Measurements from ENCODE around the gene PHLPP1.

The PHLPP1 gene

GRCh38 chr18:62781893-62782292, 66.6 kb downstream of the PHLPP1 start:
- Histone ChIP-seq H3K9ac (ENCODE audit: low read length) (no peak overlapping the region), H3K9me3 (ENCODE audit: low read length) (no peaks in the 10 kb centered on the region), H3K36me3 (ENCODE audit: insufficient read depth, low read length) (no peaks in the 10 kb centered on the region), H3K27me3 (ENCODE audit: control insufficient read depth in 1 of 2, insufficient read depth in 2 of 2, low read length in 2 of 2) (no peaks in the 10 kb centered on the region), H3K4me1 (ENCODE audit: insufficient read depth, low read length) (peaks cover 14% of the 10 kb centered on the region), H3K4me3 (ENCODE audit: low read depth in 1 of 2, low read length in 2 of 2) (no peak overlapping the region), H3K27ac (ENCODE audit: low read depth, low read length) (no peak overlapping the region)

- Histone ChIP-seq H3K9me3 (ENCODE audit: low read length) (no peaks in the 10 kb centered on the region), H3K27ac (ENCODE audit: low read depth, low read length) (no peak overlapping the region), H3K4me3 (ENCODE audit: low read depth in 1 of 2, low read length in 2 of 2) (no peak overlapping the region)
Observed at GRCh38 chr18:62784338-62784965, 69.1 kb downstream of the PHLPP1 start.

DNA sequence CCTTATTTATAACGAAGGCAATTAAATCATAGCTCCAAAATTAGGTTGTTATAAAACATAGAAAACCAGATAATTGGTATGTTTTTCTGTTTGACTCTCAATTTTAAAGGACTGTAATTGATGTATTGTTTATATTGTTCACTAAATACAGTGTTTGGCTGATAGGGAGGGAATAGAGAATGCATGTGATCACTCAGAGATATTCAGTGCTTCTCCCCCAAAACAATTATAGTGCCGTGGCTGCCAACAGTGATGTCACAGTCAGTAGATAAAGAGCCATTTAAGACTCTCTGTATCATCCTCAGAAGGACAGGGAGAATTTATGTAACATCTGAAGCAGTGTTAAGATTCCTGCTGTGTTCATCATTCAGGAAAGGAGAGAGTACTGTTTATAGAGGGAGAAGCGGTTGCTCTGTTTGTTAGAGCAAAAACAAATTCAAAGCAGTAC, 69.6 kb downstream of the PHLPP1 start:
- H3K27ac ChIP-seq (ENCODE audit: low read depth, low read length): no peak overlapping the region
- no peak overlapping the region for H3K9ac ChIP-seq (ENCODE audit: low read length)
- no peaks in the 10 kb centered on the region for H3K9me3 ChIP-seq (ENCODE audit: low read length)
- peaks cover 39% of the 10 kb centered on the region for H3K4me1 ChIP-seq (ENCODE audit: insufficient read depth, low read length)
- H3K4me3 ChIP-seq (ENCODE audit: low read depth in 1 of 2, low read length in 2 of 2): no peak overlapping the region
- no peaks in the 10 kb centered on the region for H3K27me3 ChIP-seq (ENCODE audit: control insufficient read depth in 1 of 2, insufficient read depth in 2 of 2, low read length in 2 of 2)
- H3K36me3 ChIP-seq (ENCODE audit: insufficient read depth, low read length): no peaks in the 10 kb centered on the region

More at GRCh38 chr18:62784338-62784965, 69.1 kb downstream of the PHLPP1 start:
- no peaks in the 10 kb centered on the region for H3K36me3 ChIP-seq (ENCODE audit: insufficient read depth, low read length)
- peaks cover 35% of the 10 kb centered on the region for H3K4me1 ChIP-seq (ENCODE audit: insufficient read depth, low read length)
- no peak overlapping the region for H3K9ac ChIP-seq (ENCODE audit: low read length)
- no peaks in the 10 kb centered on the region for H3K27me3 ChIP-seq (ENCODE audit: control insufficient read depth in 1 of 2, insufficient read depth in 2 of 2, low read length in 2 of 2)

DNA sequence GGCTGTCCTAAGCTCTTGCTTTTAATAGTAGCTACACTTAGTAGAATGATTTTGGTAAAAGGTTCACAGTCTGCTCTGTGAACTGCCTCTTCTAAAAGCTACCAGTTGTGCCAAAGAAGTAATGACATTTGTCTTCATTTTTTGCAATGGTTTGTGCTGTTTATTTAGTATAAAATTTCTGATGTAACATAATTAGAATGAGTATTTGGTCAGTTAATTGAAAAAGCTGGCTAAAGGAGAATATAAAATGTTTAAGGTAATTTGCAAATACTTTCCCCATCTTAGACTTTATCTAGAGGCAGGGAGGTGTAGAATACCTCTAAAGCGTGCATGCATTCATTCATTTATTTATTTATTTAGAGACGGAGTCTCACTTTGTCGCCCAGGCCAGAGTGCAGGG, 71.3 kb downstream of the PHLPP1 start:
- no peak overlapping the region for H3K9ac ChIP-seq (ENCODE audit: low read length)
- no peaks in the 10 kb centered on the region for H3K9me3 ChIP-seq (ENCODE audit: low read length)
- no peak overlapping the region for H3K4me3 ChIP-seq (ENCODE audit: low read depth in 1 of 2, low read length in 2 of 2)
- H3K27me3 ChIP-seq (ENCODE audit: control insufficient read depth in 1 of 2, insufficient read depth in 2 of 2, low read length in 2 of 2): no peaks in the 10 kb centered on the region
- no peaks in the 10 kb centered on the region for H3K36me3 ChIP-seq (ENCODE audit: insufficient read depth, low read length)
- peaks cover 49% of the 10 kb centered on the region for H3K4me1 ChIP-seq (ENCODE audit: insufficient read depth, low read length)
- no peak overlapping the region for H3K27ac ChIP-seq (ENCODE audit: low read depth, low read length)

DNA sequence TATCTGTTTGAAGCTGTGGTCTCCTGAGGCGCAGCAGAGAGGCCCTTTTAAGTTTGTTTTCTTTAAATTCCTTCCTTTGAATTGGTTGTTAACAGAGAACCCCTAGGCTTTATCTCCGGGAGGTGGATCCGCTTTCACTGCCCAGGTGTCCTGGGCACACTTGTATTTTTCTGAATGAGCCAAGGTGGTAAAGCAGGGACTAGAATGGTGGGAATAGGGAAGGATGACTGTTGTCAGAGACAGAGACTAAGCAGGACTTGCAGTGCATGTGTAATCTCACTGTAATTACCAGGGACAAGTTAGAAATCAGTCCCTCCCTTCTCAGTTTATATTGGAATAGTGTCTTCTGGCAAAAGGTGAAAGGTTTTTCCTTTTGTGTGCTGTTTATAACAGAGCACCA, 72.8 kb downstream of the PHLPP1 start:
- Histone ChIP-seq H3K27me3 (ENCODE audit: control insufficient read depth in 1 of 2, insufficient read depth in 2 of 2, low read length in 2 of 2) (no peaks in the 10 kb centered on the region), H3K9me3 (ENCODE audit: low read length) (no peaks in the 10 kb centered on the region), H3K9ac (ENCODE audit: low read length) (no peak overlapping the region), H3K36me3 (ENCODE audit: insufficient read depth, low read length) (no peaks in the 10 kb centered on the region), H3K4me3 (ENCODE audit: low read depth in 1 of 2, low read length in 2 of 2) (no peak overlapping the region), H3K27ac (ENCODE audit: low read depth, low read length) (no peak overlapping the region), H3K4me1 (ENCODE audit: insufficient read depth, low read length) (peaks cover 53% of the 10 kb centered on the region)

DNA sequence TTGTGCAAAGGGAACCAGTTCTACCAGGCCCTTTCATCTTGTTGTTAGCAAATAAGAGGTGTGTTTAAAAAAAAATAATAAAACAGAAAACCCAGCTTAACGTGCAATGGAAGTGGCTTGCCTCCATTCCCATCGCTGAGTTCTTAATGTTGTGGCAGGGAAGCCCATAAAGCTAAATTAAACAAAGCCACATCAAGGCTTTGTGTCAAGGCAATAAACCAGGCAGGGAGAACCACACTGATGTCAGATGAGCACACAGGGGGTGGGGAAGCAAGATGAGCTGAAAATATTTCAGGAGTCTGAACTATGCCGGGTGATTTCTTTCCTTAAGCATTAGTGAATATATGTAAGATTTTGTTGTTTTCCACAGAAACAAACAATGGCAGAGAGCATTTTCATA, 73.5 kb downstream of the PHLPP1 start:
- H3K4me3 ChIP-seq (ENCODE audit: low read depth in 1 of 2, low read length in 2 of 2): no peak overlapping the region
- no peaks in the 10 kb centered on the region for H3K27me3 ChIP-seq (ENCODE audit: control insufficient read depth in 1 of 2, insufficient read depth in 2 of 2, low read length in 2 of 2)
- no peak overlapping the region for H3K9ac ChIP-seq (ENCODE audit: low read length)
- H3K36me3 ChIP-seq (ENCODE audit: insufficient read depth, low read length): no peaks in the 10 kb centered on the region
- no peak overlapping the region for H3K27ac ChIP-seq (ENCODE audit: low read depth, low read length)
- H3K4me1 ChIP-seq (ENCODE audit: insufficient read depth, low read length): peaks cover 53% of the 10 kb centered on the region
- no peaks in the 10 kb centered on the region for H3K9me3 ChIP-seq (ENCODE audit: low read length)

DNA sequence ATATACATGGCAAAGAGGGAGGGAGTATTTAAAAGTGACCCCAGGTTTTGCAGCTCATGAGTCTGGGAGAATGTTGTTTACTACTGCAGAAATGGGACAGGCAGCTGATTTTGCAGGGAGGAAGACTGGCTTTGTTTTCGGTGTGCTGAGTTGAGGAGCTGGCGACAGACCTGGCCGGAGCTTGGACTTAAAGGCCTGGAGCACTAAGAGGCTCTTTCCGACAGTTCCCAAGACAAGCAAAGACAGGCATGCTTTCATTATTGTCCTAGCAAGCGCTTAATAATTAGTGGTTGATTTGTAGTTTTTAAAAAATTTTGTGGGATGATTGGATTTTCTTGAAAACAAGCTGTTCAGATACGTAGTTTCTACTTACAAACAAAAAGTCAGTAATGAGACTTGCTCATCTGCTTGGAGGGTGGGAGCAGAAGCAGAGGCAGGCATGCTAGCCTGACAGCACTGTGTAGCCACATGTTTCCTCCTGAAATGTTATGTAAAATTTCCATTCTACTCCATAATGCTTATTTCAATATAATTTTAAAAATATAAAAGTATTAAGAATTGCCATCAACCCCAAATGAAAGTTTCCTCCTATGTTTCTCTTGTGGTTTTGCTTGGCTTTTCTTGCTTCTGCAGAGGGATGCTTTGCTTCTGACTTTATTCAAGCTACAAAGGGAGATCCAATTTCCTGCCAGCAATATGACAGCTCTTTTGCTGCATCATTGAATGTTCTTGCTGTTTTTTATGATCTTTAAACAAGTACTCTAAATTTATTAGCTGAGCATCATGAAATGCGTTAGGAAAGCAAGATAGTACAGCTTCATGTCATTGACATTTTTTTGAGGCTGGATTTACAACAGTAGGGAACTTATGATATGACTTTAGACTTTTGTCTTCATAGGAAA, 75.8 kb downstream of the PHLPP1 start:
- Histone ChIP-seq H3K9me3 (ENCODE audit: low read length) (no peaks in the 10 kb centered on the region), H3K36me3 (ENCODE audit: insufficient read depth, low read length) (no peaks in the 10 kb centered on the region), H3K4me1 (ENCODE audit: insufficient read depth, low read length) (peaks cover 45% of the 10 kb centered on the region), H3K4me3 (ENCODE audit: low read depth in 1 of 2, low read length in 2 of 2) (no peak overlapping the region), H3K27ac (ENCODE audit: low read depth, low read length) (no peak overlapping the region), H3K27me3 (ENCODE audit: control insufficient read depth in 1 of 2, insufficient read depth in 2 of 2, low read length in 2 of 2) (no peaks in the 10 kb centered on the region), H3K9ac (ENCODE audit: low read length) (no peak overlapping the region)

DNA sequence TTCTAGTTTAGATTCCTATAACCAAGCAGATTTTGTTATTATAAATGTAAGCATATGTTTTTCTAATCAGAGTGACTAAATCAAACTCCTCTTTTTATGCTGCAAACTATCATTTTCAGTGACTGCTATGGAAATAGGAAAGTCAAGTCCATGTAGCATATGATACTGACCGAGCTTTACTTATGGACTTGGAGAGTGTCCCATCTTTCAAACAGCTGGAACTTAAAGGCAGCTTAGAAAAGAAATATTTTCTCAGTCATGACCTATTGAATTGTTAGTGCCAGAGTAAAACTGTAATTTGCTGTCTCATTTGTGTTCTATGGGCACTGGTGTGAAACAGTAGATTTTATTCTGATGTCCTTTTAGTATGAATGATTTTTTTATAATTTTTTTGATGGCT, 76.7 kb downstream of the PHLPP1 start:
- no peaks in the 10 kb centered on the region for H3K27me3 ChIP-seq (ENCODE audit: control insufficient read depth in 1 of 2, insufficient read depth in 2 of 2, low read length in 2 of 2)
- H3K36me3 ChIP-seq (ENCODE audit: insufficient read depth, low read length): no peaks in the 10 kb centered on the region
- peaks cover 47% of the 10 kb centered on the region for H3K4me1 ChIP-seq (ENCODE audit: insufficient read depth, low read length)
- no peaks in the 10 kb centered on the region for H3K9me3 ChIP-seq (ENCODE audit: low read length)
- H3K4me3 ChIP-seq (ENCODE audit: low read depth in 1 of 2, low read length in 2 of 2): no peak overlapping the region
- H3K27ac ChIP-seq (ENCODE audit: low read depth, low read length): no peak overlapping the region
- no peak overlapping the region for H3K9ac ChIP-seq (ENCODE audit: low read length)

DNA sequence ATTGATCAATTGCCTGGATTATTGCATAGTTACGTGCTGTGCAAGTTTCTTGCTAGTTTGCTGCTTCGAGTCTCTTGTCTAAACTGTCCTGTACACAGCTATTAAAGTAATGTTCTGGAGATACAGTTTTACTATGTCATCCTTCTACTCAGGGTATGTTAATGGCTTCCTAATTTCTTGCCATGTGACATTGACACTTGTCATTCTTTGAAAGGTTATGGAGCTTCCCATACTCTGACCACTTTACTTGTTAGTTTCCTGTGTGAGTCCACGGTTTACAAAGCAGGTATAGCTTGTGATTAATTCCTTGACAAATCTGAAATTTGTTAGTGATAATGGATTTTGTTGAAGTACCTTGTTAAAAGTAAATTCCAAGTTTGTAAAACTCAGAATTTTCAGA, 80.5 kb downstream of the PHLPP1 start:
- H3K36me3 ChIP-seq (ENCODE audit: insufficient read depth, low read length): no peaks in the 10 kb centered on the region
- no peaks in the 10 kb centered on the region for H3K27me3 ChIP-seq (ENCODE audit: control insufficient read depth in 1 of 2, insufficient read depth in 2 of 2, low read length in 2 of 2)
- no peak overlapping the region for H3K9ac ChIP-seq (ENCODE audit: low read length)
- H3K4me3 ChIP-seq (ENCODE audit: low read depth in 1 of 2, low read length in 2 of 2): no peak overlapping the region
- H3K27ac ChIP-seq (ENCODE audit: low read depth, low read length): no peak overlapping the region
- peaks cover 20% of the 10 kb centered on the region for H3K4me1 ChIP-seq (ENCODE audit: insufficient read depth, low read length)
- H3K9me3 ChIP-seq (ENCODE audit: low read length): no peaks in the 10 kb centered on the region

GRCh38 chr18:62796216-62796621, 80.9 kb downstream of the PHLPP1 start:
- no peak overlapping the region for H3K4me3 ChIP-seq (ENCODE audit: low read depth in 1 of 2, low read length in 2 of 2)
- H3K36me3 ChIP-seq (ENCODE audit: insufficient read depth, low read length): no peaks in the 10 kb centered on the region
- peaks cover 18% of the 10 kb centered on the region for H3K4me1 ChIP-seq (ENCODE audit: insufficient read depth, low read length)
- no peak overlapping the region for H3K9ac ChIP-seq (ENCODE audit: low read length)
- H3K27me3 ChIP-seq (ENCODE audit: control insufficient read depth in 1 of 2, insufficient read depth in 2 of 2, low read length in 2 of 2): no peaks in the 10 kb centered on the region
- no peaks in the 10 kb centered on the region for H3K9me3 ChIP-seq (ENCODE audit: low read length)
- H3K27ac ChIP-seq (ENCODE audit: low read depth, low read length): no peak overlapping the region

DNA sequence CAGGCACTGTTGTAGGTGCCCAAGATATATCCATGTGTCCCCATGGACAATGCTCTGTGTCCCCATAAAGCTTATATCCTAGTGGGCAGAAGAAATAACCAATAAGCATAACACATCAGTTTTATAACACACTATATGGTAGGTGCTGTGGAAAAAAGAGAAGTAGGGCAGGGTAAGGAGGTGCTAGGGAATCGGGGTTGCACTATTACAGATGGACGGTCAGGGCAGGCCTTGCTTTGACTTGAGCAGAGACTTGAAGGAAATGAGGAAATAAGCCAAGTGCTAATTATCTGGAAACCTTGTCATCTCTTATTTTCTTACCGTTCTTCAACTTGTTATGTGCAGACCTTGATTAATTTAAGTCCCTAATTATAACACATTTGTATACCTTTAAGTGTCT, 82.0 kb downstream of the PHLPP1 start:
- Histone ChIP-seq H3K4me1 (ENCODE audit: insufficient read depth, low read length) (peaks cover 14% of the 10 kb centered on the region), H3K4me3 (ENCODE audit: low read depth in 1 of 2, low read length in 2 of 2) (no peak overlapping the region), H3K27ac (ENCODE audit: low read depth, low read length) (no peak overlapping the region), H3K9me3 (ENCODE audit: low read length) (no peaks in the 10 kb centered on the region), H3K36me3 (ENCODE audit: insufficient read depth, low read length) (no peaks in the 10 kb centered on the region), H3K27me3 (ENCODE audit: control insufficient read depth in 1 of 2, insufficient read depth in 2 of 2, low read length in 2 of 2) (no peaks in the 10 kb centered on the region), H3K9ac (ENCODE audit: low read length) (no peak overlapping the region)

Data from muscle layer of colon (tissue), 2 donors.